Body of pancreas (tissue), 4 donors: ENCODE measurements around the gene WDR47. TPM values are rescaled to one million over a fixed set of nuclear protein-coding genes. Genes with fewer than 3 reads are reported as not detected.
"Not testable (repeated sequence)": the region's sequence is repeated elsewhere in the genome, so short reads cannot be mapped to it uniquely, and the experiment has no call there.

Source experiments
- ATAC-seq: fragments of 150-250 bp; one replicate; pipeline ENCODE4 v1.9.1; 2016
- DNase-seq, 4 donors: peaks; one replicate each; pipeline ENCODE4 v3.0.0-alpha.2; 2019
- H3K27ac ChIP-seq, 4 donors: fragments of 200-600 bp; sonication (generic); 1 replicate in 3 of 4; 2 replicates in 1 of 4; pipeline versions ENCODE4 v1.5.1 to v1.6.1; 2016 to 2019; ENCODE audit warnings: mild to moderate bottlenecking in 1 of 4, mixed read lengths in 1 of 4, moderate library complexity in 1 of 4
- H3K27me3 ChIP-seq, 2 donors: fragments of 200-600 bp; sonication (generic); one replicate each; pipeline ENCODE4 v1.6.0; 2016; ENCODE audit warnings: mild to moderate bottlenecking in 1 of 2
- H3K36me3 ChIP-seq, 2 donors: fragments of 200-600 bp; sonication (generic); replicated peaks in 1 of 2; 2 replicates each; pipeline ENCODE4 v1.5.1; 2016; ENCODE audit warnings: low read depth in 2 of 2; ENCODE audit not compliant: insufficient read depth in 1 of 2
- H3K4me1 ChIP-seq: fragments of 200-600 bp; sonication (generic); one replicate; pipeline ENCODE4 v1.6.0; 2016
- H3K4me3 ChIP-seq, 2 donors: fragments of 200-600 bp; sonication (generic); 1 replicate in 1 of 2; 2 replicates in 1 of 2; pipeline ENCODE4 v1.5.1; 2016 to 2019
- H3K9me3 ChIP-seq, 3 donors: fragments of 200-600 bp; sonication (generic); 1 replicate in 2 of 3; 2 replicates in 1 of 3; pipeline ENCODE4 v1.5.1; 2016
- CTCF ChIP-seq, 7 experiments: fragments of 450-650 bp in 4 of 7; fragments of 200-600 bp in 3 of 7; sonication (generic) in 3 of 7; IDR thresholded peaks; one replicate each; pipeline ENCODE4 v1.5.1; 2016 to 2019; ENCODE audit warnings: antibody characterized with exemption in 7 of 7
- POLR2A ChIP-seq, 3 donors: fragments of 450-650 bp; IDR thresholded peaks; one replicate each; pipeline ENCODE4 v1.6.1; 2016; ENCODE audit warnings: antibody characterized with exemption in 3 of 3, mild to moderate bottlenecking in 2 of 3
- WGBS, 2 donors: methylation state at CpG; one replicate each; pipeline ENCODE4 v1.1.5; 2017; 5-methylcytosine and 5-hydroxymethylcytosine counted together
- intact Hi-C: fragments of 100-400 bp; cut with DNase I; formaldehyde crosslinking; loops from one replicate; pipeline ENCODE4 v1.15.1; 2023
- total RNA-seq, 2 donors: library from RNA; depleted of rRNA; stranded (reverse); fragments of >200 nt; gene quantifications; one replicate each; pipeline ENCODE4 v1.1.0, GENCODE V29; 2016

Gene WDR47
- total RNA-seq, 2 donors from 2014 or later, result 5.6 to 7.3 TPM

- Histone ChIP-seq H3K4me1 (peaks cover 4% of the 10 kb centered on the region), H3K36me3 (peaks cover 0 to 2% of the 10 kb centered on the region in 2 donors), H3K4me3 (no peak overlapping the region), H3K27ac (no peak overlapping the region), H3K9me3 (no peaks in the 10 kb centered on the region), H3K27me3 (no peaks in the 10 kb centered on the region)
- no peak for DNase-seq
- intact Hi-C loops, result no loop called here
- TF ChIP-seq CTCF (IDR thresholded peaks at IDR 0.05) (no peak), POLR2A (IDR thresholded peaks at IDR 0.05) (no peak)
- no peak for ATAC-seq
Observed at GRCh38 chr1:109059026-109059425, 17.1 kb upstream of the WDR47 start.

- Histone ChIP-seq H3K27ac (no peak overlapping the region), H3K9me3 (no peaks in the 10 kb centered on the region), H3K4me3 (no peak overlapping the region), H3K36me3 (no peaks in the 10 kb centered on the region), H3K27me3 (no peaks in the 10 kb centered on the region), H3K4me1 (peaks cover 4% of the 10 kb centered on the region)
- WGBS, 2 donors, result 81 to 85% methylated on average over 3 of the region's 3 CpGs
- no peak for ATAC-seq
- no peak for TF ChIP-seq POLR2A (IDR thresholded peaks at IDR 0.05)
- TF ChIP-seq CTCF (IDR thresholded peaks at IDR 0.05), result no peak
- DNase-seq, result no peak
- intact Hi-C loops, result no loop called here
Observed at GRCh38 chr1:109056064-109056463, 14.2 kb upstream of the WDR47 start.

- WGBS, 2 donors, result 87 to 97% methylated on average over 3 of the region's 3 CpGs
- H3K36me3 ChIP-seq, H3K4me1 ChIP-seq, intact Hi-C loops, H3K4me3 ChIP-seq, ATAC-seq, H3K27ac ChIP-seq, DNase-seq, H3K9me3 ChIP-seq, H3K27me3 ChIP-seq: not testable (repeated sequence)
Observed at GRCh38 chr1:109052145-109052544, 10.2 kb upstream of the WDR47 start.

GRCh38 chr1:109050228-109050995, 8.5 kb upstream of the WDR47 start:
- DNase-seq (no peak), ATAC-seq (no peak)
- Histone ChIP-seq H3K4me3 (no peak overlapping the region), H3K9me3 (no peaks in the 10 kb centered on the region), H3K4me1 (no peaks in the 10 kb centered on the region), H3K27me3 (no peaks in the 10 kb centered on the region), H3K36me3 (no peaks in the 10 kb centered on the region), H3K27ac (no peak overlapping the region)
- TF ChIP-seq CTCF (IDR thresholded peaks at IDR 0.05) (no peak), POLR2A (IDR thresholded peaks at IDR 0.05) (no peak)
- WGBS, 2 donors, result 63 to 66% methylated on average over 7 of the region's 7 CpGs
- intact Hi-C loops, result no loop called here

GRCh38 chr1:109048335-109048734, 6.4 kb upstream of the WDR47 start:
- no peak overlapping the region for H3K4me3 ChIP-seq
- no peaks in the 10 kb centered on the region for H3K9me3 ChIP-seq
- H3K27ac ChIP-seq, result no peak overlapping the region
- H3K4me1 ChIP-seq, result no peaks in the 10 kb centered on the region
- no peak for ATAC-seq
- H3K36me3 ChIP-seq, result no peaks in the 10 kb centered on the region
- no peak for TF ChIP-seq POLR2A (IDR thresholded peaks at IDR 0.05)
- 24 to 26% methylated on average over 1 to 2 of the region's 2 CpGs for WGBS, 2 donors
- no peak for DNase-seq
- H3K27me3 ChIP-seq, result no peaks in the 10 kb centered on the region
- intact Hi-C loops, result no loop called here

- DNase-seq, result no peak
- no peaks in the 10 kb centered on the region for H3K4me1 ChIP-seq
- H3K36me3 ChIP-seq, result no peaks in the 10 kb centered on the region
- H3K27me3 ChIP-seq, result no peaks in the 10 kb centered on the region
- H3K27ac ChIP-seq, result no peak overlapping the region
- no peak overlapping the region for H3K4me3 ChIP-seq
- WGBS, 2 donors, result 61 to 68% methylated on average over 5 to 6 of the region's 6 CpGs
- TF ChIP-seq CTCF (IDR thresholded peaks at IDR 0.05), result no peak
- no peak for TF ChIP-seq POLR2A (IDR thresholded peaks at IDR 0.05)
- intact Hi-C loops, result no loop called here
- ATAC-seq, result no peak
- no peaks in the 10 kb centered on the region for H3K9me3 ChIP-seq
Observed at GRCh38 chr1:109047339-109047738, 5.4 kb upstream of the WDR47 start.
